ENCODE results near the gene EAF2. TPM values are rescaled to one million over a fixed set of nuclear protein-coding genes. Genes with fewer than 3 reads are reported as not detected.

EAF2 gene
- total and polyA plus RNA-seq, 2 donors (not counting 3 experiments of a cell fraction or from before 2014, with no cell fraction given), result 0.63 to 1.5 TPM

- POLR2A ChIA-PET, result no interaction called here
- no TSS peak for BruUV-seq (replicated peaks)
- FAIRE-seq, result no peak
Observed at GRCh38 chr3:121803771-121804320, 31.2 kb upstream of the EAF2 start.

More at GRCh38 chr3:121803771-121804320, 31.2 kb upstream of the EAF2 start:
- H3K9me1 ChIP-seq (replicated peaks; ENCODE audit: control insufficient read depth, extremely low read depth, insufficient read depth, low read length), result no peaks in the 10 kb centered on the region
- no peak overlapping the region for H3K4me2 ChIP-seq (ENCODE audit: insufficient read depth, low read length)
- no peaks in the 10 kb centered on the region for H4K20me1 ChIP-seq (replicated peaks; ENCODE audit: control insufficient read depth, extremely low read depth, insufficient read depth, low read length)
- H3K36me3 ChIP-seq (ENCODE audit: control insufficient read depth in 2 of 2, extremely low read depth in 1 of 2, insufficient read depth in 2 of 2, low read length in 2 of 2), result no peaks in the 10 kb centered on the region
- no peak overlapping the region for H3K4me3 ChIP-seq (replicated peaks in 1 of 3; ENCODE audit: insufficient read depth in 1 of 3, low read depth in 1 of 3, low read length in 3 of 3)
- no peak overlapping the region for H3K27ac ChIP-seq (ENCODE audit: insufficient read depth, low read depth, low read length)
- CTCF ChIA-PET, result no interaction called here
- dilution Hi-C loops (cut with MboI; ENCODE audit: extremely low pct_ligation_motif_present, low sequenced_read_pairs) (no loop called here), intact Hi-C loops (cut with micrococcal nuclease) (no loop called here)
- no peak overlapping the region for H2AFZ ChIP-seq (ENCODE audit: low read depth, low read length)
- TF ChIP-seq JUN (IDR thresholded peaks at IDR 0.05; ENCODE audit: borderline replicate concordance, insufficient read depth, insufficient read length, low read depth) (no peak), FOS (IDR thresholded peaks at IDR 0.05; ENCODE audit: borderline replicate concordance, insufficient read depth, low read length) (no peak), POLR2AphosphoS5 (IDR thresholded peaks at IDR 0.05; ENCODE audit: insufficient read depth, low read depth, low read length) (no peak), EZH2 (IDR thresholded peaks at IDR 0.05; ENCODE audit: borderline replicate concordance, low read depth, low read length, severe bottlenecking) (no peak), MYC (IDR thresholded peaks at IDR 0.05; ENCODE audit: low read depth, low read length) (no peak), POLR2A (IDR thresholded peaks at IDR 0.05; ENCODE audit: low read depth, low read length) (no peak)
- TF ChIP-seq, protein P1, sequence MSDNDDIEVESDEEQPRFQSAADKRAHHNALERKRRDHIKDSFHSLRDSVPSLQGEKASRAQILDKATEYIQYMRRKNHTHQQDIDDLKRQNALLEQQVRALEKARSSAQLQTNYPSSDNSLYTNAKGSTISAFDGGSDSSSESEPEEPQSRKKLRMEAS (IDR thresholded peaks at IDR 0.05; ENCODE audit: insufficient read depth, insufficient read length), result no peak
- TF ChIP-seq, protein P2, sequence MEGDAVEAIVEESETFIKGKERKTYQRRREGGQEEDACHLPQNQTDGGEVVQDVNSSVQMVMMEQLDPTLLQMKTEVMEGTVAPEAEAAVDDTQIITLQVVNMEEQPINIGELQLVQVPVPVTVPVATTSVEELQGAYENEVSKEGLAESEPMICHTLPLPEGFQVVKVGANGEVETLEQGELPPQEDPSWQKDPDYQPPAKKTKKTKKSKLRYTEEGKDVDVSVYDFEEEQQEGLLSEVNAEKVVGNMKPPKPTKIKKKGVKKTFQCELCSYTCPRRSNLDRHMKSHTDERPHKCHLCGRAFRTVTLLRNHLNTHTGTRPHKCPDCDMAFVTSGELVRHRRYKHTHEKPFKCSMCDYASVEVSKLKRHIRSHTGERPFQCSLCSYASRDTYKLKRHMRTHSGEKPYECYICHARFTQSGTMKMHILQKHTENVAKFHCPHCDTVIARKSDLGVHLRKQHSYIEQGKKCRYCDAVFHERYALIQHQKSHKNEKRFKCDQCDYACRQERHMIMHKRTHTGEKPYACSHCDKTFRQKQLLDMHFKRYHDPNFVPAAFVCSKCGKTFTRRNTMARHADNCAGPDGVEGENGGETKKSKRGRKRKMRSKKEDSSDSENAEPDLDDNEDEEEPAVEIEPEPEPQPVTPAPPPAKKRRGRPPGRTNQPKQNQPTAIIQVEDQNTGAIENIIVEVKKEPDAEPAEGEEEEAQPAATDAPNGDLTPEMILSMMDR (IDR thresholded peaks at IDR 0.05; ENCODE audit: extremely low read depth in 1 of 2, insufficient read depth in 1 of 2, low read depth in 1 of 2, low read length in 2 of 2), result no peak
- no peaks in the 10 kb centered on the region for H3K79me2 ChIP-seq (ENCODE audit: control insufficient read depth, insufficient read depth, low read length)
- no peak for DNase-seq (ENCODE audit: low read depth, low spot score)
- no peaks in the 10 kb centered on the region for H3K9me3 ChIP-seq (replicated peaks; ENCODE audit: control insufficient read depth, insufficient read depth, low read length)
- no peak overlapping the region for H3K9ac ChIP-seq (replicated peaks; ENCODE audit: extremely low read depth, insufficient read depth, low read length)
- H3K27me3 ChIP-seq (ENCODE audit: control insufficient read depth in 2 of 2, insufficient read depth in 2 of 2, low read length in 2 of 2), result no peaks in the 10 kb centered on the region
- no peaks in the 10 kb centered on the region for H3K4me1 ChIP-seq (ENCODE audit: control insufficient read depth, extremely low read depth, insufficient read depth, low read length)
